ENCODE data around the gene TRIM41.
A peak's percentile ranks its signal among the peaks of the same experiment; 100 is the strongest.

TRIM41 gene

DNA sequence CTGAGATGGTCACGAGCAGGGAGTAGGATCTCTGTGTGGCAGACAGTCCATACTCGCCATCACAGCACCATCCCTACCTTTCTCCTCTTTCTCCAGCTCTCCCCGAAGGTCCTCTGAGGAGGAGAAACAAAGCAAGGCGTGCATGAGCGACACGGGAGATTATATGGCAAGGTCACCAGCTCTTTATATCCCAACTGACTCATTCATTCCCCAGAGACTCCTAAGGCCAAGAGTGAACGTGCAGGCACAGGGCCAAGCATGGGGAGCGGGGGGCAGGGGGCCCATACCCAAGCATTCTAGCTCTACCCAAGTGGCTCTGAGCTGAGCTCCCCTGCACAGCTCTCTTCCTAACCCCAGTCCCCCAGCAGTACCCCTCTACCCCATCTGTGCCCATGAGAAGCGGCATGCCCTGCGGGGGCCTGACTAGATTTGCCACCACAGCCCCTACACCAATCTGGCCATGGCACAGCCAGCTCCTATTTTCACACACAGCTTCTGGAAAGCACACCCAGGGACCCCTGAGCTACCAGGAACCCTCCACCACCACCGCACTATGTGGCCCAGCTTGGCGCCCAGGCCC, 24.9 kb upstream of the TRIM41 start:
- no peaks in the 10 kb centered on the region for H3K9me3 ChIP-seq (ENCODE audit: control insufficient read depth, insufficient read depth, low read depth, low read length)
- POLR2A ChIA-PET: interaction anchor here (0.6 to 2.2 kb wide), 4 partner anchors 9 to 46 kb away, joined by 3 to 10 read pairs (median 5); partner anchors contain the start of genes RACK1 and TRIM41
- H3K4me3 ChIP-seq (ENCODE audit: low read depth, low read length): no peak overlapping the region
- TF ChIP-seq, protein P1, sequence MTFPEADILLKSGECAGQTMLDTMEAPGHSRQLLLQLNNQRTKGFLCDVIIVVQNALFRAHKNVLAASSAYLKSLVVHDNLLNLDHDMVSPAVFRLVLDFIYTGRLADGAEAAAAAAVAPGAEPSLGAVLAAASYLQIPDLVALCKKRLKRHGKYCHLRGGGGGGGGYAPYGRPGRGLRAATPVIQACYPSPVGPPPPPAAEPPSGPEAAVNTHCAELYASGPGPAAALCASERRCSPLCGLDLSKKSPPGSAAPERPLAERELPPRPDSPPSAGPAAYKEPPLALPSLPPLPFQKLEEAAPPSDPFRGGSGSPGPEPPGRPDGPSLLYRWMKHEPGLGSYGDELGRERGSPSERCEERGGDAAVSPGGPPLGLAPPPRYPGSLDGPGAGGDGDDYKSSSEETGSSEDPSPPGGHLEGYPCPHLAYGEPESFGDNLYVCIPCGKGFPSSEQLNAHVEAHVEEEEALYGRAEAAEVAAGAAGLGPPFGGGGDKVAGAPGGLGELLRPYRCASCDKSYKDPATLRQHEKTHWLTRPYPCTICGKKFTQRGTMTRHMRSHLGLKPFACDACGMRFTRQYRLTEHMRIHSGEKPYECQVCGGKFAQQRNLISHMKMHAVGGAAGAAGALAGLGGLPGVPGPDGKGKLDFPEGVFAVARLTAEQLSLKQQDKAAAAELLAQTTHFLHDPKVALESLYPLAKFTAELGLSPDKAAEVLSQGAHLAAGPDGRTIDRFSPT (tag by site-specific recombination; IDR thresholded peaks at IDR 0.05): peak; percentile 49; the same call in 1 of the 2 replicates
- TF ChIP-seq GLIS2 (tag by site-specific recombination; IDR thresholded peaks at IDR 0.05): peak; percentile 38; the same call in 1 of the 2 replicates
- TF ChIP-seq ZNF112 (tag by site-specific recombination; IDR thresholded peaks at IDR 0.05): no peak
- TF ChIP-seq ZNF114 (tag by site-specific recombination; IDR thresholded peaks at IDR 0.05): no peak
- TF ChIP-seq, protein P2, sequence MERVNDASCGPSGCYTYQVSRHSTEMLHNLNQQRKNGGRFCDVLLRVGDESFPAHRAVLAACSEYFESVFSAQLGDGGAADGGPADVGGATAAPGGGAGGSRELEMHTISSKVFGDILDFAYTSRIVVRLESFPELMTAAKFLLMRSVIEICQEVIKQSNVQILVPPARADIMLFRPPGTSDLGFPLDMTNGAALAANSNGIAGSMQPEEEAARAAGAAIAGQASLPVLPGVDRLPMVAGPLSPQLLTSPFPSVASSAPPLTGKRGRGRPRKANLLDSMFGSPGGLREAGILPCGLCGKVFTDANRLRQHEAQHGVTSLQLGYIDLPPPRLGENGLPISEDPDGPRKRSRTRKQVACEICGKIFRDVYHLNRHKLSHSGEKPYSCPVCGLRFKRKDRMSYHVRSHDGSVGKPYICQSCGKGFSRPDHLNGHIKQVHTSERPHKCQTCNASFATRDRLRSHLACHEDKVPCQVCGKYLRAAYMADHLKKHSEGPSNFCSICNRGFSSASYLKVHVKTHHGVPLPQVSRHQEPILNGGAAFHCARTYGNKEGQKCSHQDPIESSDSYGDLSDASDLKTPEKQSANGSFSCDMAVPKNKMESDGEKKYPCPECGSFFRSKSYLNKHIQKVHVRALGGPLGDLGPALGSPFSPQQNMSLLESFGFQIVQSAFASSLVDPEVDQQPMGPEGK (tag by site-specific recombination; IDR thresholded peaks at IDR 0.05): peak; percentile 48
- H3K36me3 ChIP-seq (ENCODE audit: control insufficient read depth in 2 of 2, insufficient read depth in 1 of 2, low read length in 2 of 2): no peaks in the 10 kb centered on the region
- CTCF ChIA-PET: interaction anchor here (1.0 kb wide), 1 partner anchor 13 kb away, joined by 5 read pairs; no protein-coding TSS in a partner anchor
- no peak overlapping the region for H3K27ac ChIP-seq (ENCODE audit: extremely low read depth, low read depth, low read length)
- no peaks in the 10 kb centered on the region for H3K4me1 ChIP-seq (ENCODE audit: control insufficient read depth, insufficient read depth, low read length)

DNA sequence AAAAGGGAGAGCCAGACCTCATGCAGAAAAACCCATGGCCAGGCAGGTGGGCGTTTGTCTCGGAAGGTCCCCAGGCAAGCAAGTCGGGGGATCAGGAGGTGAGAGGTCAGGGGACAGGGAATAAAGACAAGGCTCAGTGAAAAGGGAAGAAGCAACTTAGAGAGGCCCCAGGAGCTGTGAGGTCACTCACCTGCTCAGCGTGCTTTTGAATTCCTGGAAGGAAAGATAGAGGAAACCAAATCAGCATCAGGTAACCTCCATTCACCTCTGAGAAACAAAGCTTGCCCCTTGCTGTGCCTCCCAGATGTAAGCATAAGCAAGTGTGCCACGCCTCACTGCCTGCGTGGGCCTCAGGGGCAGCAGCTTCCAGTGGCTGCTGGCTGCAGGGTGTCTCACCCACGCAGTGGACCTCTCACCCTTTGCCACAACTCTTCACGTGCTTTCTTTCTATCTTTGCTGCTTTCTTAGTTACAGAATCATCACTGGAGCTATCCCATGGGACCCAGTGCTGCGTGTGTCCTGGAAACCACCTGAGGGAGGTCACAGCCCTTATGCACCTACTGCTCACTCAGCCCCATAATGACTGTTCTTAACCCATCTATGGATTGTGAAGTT, 24.1 kb upstream of the TRIM41 start:
- Histone ChIP-seq H3K36me3 (ENCODE audit: control insufficient read depth in 2 of 2, insufficient read depth in 1 of 2, low read length in 2 of 2) (no peaks in the 10 kb centered on the region), H3K4me3 (ENCODE audit: low read depth, low read length) (no peak overlapping the region), H3K9me3 (ENCODE audit: control insufficient read depth, insufficient read depth, low read depth, low read length) (no peaks in the 10 kb centered on the region), H3K4me1 (ENCODE audit: control insufficient read depth, insufficient read depth, low read length) (no peaks in the 10 kb centered on the region), H3K27ac (ENCODE audit: extremely low read depth, low read depth, low read length) (no peak overlapping the region)
- POLR2A ChIA-PET: interaction anchor here (1.2 to 1.7 kb wide), 2 partner anchors 24 to 45 kb away, joined by 3 to 4 read pairs; partner anchors contain the start of genes RACK1 and TRIM41
- CTCF ChIA-PET: interaction anchor here (0.5 to 0.8 kb wide), 2 partner anchors 15 to 158 kb away, joined by 3 to 5 read pairs; no protein-coding TSS in a partner anchor
- TF ChIP-seq, protein P3, sequence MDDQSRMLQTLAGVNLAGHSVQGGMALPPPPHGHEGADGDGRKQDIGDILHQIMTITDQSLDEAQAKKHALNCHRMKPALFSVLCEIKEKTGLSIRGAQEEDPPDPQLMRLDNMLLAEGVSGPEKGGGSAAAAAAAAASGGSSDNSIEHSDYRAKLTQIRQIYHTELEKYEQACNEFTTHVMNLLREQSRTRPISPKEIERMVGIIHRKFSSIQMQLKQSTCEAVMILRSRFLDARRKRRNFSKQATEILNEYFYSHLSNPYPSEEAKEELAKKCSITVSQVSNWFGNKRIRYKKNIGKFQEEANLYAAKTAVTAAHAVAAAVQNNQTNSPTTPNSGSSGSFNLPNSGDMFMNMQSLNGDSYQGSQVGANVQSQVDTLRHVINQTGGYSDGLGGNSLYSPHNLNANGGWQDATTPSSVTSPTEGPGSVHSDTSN (CRISPR knock-in tag; IDR thresholded peaks at IDR 0.05): no peak
- TF ChIP-seq EGR2 (tag by site-specific recombination; IDR thresholded peaks at IDR 0.05; ENCODE audit: low read depth) (peak; percentile 36; the same call in 1 of the 2 replicates), ZFHX2 (tag by site-specific recombination; conservative IDR thresholded peaks at IDR 0.05) (0 out of 2 replicates have a peak, but pooled peaks have one; percentile 40)

DNA sequence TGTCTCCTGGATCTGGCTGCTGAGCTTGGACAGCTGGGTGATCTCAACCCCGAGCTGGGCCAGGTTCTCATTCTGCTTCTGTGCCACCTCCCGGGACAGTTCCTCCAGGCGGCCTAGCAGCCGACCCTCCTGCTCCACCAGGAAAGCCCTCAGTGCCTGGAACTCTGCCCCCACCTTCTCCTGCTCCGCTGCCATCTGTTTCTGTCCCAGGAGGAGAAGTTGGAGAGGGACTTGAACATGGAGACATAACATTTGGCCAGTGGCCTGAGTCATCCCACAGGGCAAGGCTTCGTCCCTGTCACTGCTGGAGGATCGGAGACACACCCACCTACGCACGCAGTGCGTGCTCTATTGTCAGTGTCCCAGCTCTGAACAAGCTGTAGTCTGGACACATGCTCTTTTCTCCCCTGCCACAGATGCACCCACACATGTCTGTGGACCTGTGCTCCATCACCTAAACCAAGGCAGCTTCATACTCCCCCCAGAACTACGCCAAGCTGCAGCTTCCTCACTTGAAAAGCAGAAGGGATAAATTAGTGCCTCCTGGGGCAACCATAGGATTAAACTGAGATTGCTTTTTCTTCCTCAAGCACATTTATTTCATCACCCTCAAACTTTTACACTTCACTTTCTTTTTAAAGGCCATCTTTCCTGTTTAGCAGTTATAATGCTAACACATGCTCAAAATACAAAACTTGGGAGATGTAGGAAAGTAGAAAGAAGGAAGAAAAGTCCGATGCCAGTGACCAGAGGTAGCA, 23.0 kb upstream of the TRIM41 start:
- TF ChIP-seq SETDB1 (IDR thresholded peaks at IDR 0.05; ENCODE audit: insufficient read length, low read length) (no peak), ZNF558 (tag by site-specific recombination; IDR thresholded peaks at IDR 0.05) (no peak), ZNF791 (tag by site-specific recombination; IDR thresholded peaks at IDR 0.05) (no peak)
- Histone ChIP-seq H3K36me3 (ENCODE audit: control insufficient read depth in 2 of 2, insufficient read depth in 1 of 2, low read length in 2 of 2) (no peaks in the 10 kb centered on the region), H3K4me1 (ENCODE audit: control insufficient read depth, insufficient read depth, low read length) (no peaks in the 10 kb centered on the region), H3K4me3 (ENCODE audit: low read depth, low read length) (no peak overlapping the region), H3K27ac (ENCODE audit: extremely low read depth, low read depth, low read length) (no peak overlapping the region), H3K9me3 (ENCODE audit: control insufficient read depth, insufficient read depth, low read depth, low read length) (no peaks in the 10 kb centered on the region)
- ChIA-PET CTCF (interaction anchor here (0.6 kb wide), 1 partner anchor 15 kb away, joined by 3 read pairs; no protein-coding TSS in a partner anchor), POLR2A (interaction anchor here (0.9 to 1.2 kb wide), 2 partner anchors 9 to 44 kb away, joined by 3 read pairs; partner anchors contain the start of gene RACK1)
